Transverse colon (tissue), 4 donors: ENCODE results near the gene MYRIP. TPM values are rescaled to one million over a fixed set of nuclear protein-coding genes. Genes with fewer than 3 reads are reported as not detected.

Source experiments
- DNase-seq: peaks from one replicate; pipeline ENCODE4 v3.0.0-alpha.2; 2019
- H3K27ac ChIP-seq, 4 donors: fragments of 200-600 bp; sonication (generic); 2 replicates each; pipeline ENCODE4 v1.5.1; 2016 to 2018; ENCODE audit warnings: inconsistent platforms in 4 of 4
- H3K27me3 ChIP-seq: fragments of 200-600 bp; sonication (generic); 2 replicates; pipeline ENCODE4 v1.5.1; 2017; ENCODE audit warnings: inconsistent platforms
- H3K36me3 ChIP-seq, 4 donors: fragments of 200-600 bp; sonication (generic); 2 replicates each; pipeline ENCODE4 v1.5.1; 2017 to 2019; ENCODE audit warnings: inconsistent platforms in 4 of 4
- H3K4me1 ChIP-seq, 4 donors: fragments of 200-600 bp; sonication (generic); 2 replicates each; pipeline ENCODE4 v1.5.1; 2017 to 2020; ENCODE audit warnings: inconsistent platforms in 4 of 4
- H3K4me3 ChIP-seq, 4 donors: fragments of 200-600 bp; sonication (generic); 1 replicate in 1 of 4; 2 replicates in 3 of 4; pipeline versions ENCODE4 v1.5.1 to v1.6.1; 2017 to 2019; ENCODE audit warnings: inconsistent platforms in 4 of 4
- H3K9me3 ChIP-seq, 2 donors: fragments of 200-600 bp; sonication (generic); 2 replicates each; pipeline ENCODE4 v1.5.1; 2017 to 2019; ENCODE audit warnings: inconsistent platforms in 2 of 2
- CTCF ChIP-seq, 5 experiments: fragments of 200-600 bp in 3 of 5; fragments of 450-650 bp in 2 of 5; sonication (generic) in 3 of 5; IDR thresholded peaks; 1 replicate in 2 of 5; 2 replicates in 3 of 5; pipeline ENCODE4 v1.5.1; 2016 to 2017; ENCODE audit warnings: antibody characterized with exemption in 5 of 5, inconsistent platforms in 3 of 5, mild to moderate bottlenecking in 2 of 5, moderate library complexity in 1 of 5
- EP300 ChIP-seq: sonication (generic); formaldehyde crosslinking; IDR thresholded peaks from one replicate; pipeline ENCODE4 v1.6.1; 2017; ENCODE audit warnings: antibody characterized with exemption, low read depth
- POLR2A ChIP-seq: fragments of 450-650 bp; IDR thresholded peaks from one replicate; pipeline ENCODE4 v1.6.1; 2016; ENCODE audit warnings: antibody characterized with exemption, mild to moderate bottlenecking, moderate library complexity
- POLR2AphosphoS5 ChIP-seq, 3 donors: sonication (generic); formaldehyde crosslinking; IDR thresholded peaks; one replicate each; pipeline ENCODE4 v1.6.1; 2016; ENCODE audit warnings: antibody characterized with exemption in 3 of 3
- WGBS, 2 donors: methylation state at CpG; one replicate each; pipeline ENCODE4 v1.1.5; 2018; ENCODE audit warnings: low coverage in 1 of 2; 5-methylcytosine and 5-hydroxymethylcytosine counted together
- in situ Hi-C, 4 donors: fragments of 200-750 bp; cut with MboI; loops; one replicate each; pipeline versions ENCODE4 v1.15.0 to v1.15.1; 2017; ENCODE audit warnings: low sequenced_read_pairs in 3 of 4, low pct_ligation_motif_present in 1 of 4, low pct_unique_long_range_greater_than_20kb in 1 of 4
- intact Hi-C: fragments of 100-400 bp; cut with DNase I; formaldehyde crosslinking; loops from one replicate; pipeline ENCODE4 v1.15.1; 2023; ENCODE audit warnings: low total_unique reads
- total RNA-seq, 4 donors: library from RNA; depleted of rRNA; stranded (reverse); fragments of >200 nt; gene quantifications; one replicate each; pipeline ENCODE4 v1.1.0, GENCODE V29; 2016

Gene MYRIP
- total RNA-seq, 4 donors from 2014 or later: 2.6 to 19.7 (median 5.4) TPM

GRCh38 chr3:39919281-39919680 is 109.9 kb downstream of the MYRIP start:
- DNase-seq: no peak
- no peaks in the 10 kb centered on the region for H3K27me3 ChIP-seq
- H3K4me1 ChIP-seq: no peaks in the 10 kb centered on the region
- H3K27ac ChIP-seq: no peak overlapping the region
- 85% methylated on average over 2 of the region's 2 CpGs; no CpG with 5 or more reads in 1 of the 2 donors for WGBS, 2 donors
- no peak overlapping the region for H3K4me3 ChIP-seq
- TF ChIP-seq CTCF (IDR thresholded peaks at IDR 0.05): no peak
- no peak for TF ChIP-seq POLR2AphosphoS5 (IDR thresholded peaks at IDR 0.05)
- TF ChIP-seq EP300: no peak
- no peak for TF ChIP-seq POLR2A
- in situ Hi-C loops: no loop called here
- no peaks in the 10 kb centered on the region for H3K9me3 ChIP-seq
- H3K36me3 ChIP-seq: no peaks in the 10 kb centered on the region
- intact Hi-C loops: no loop called here

- Histone ChIP-seq H3K27me3 (no peaks in the 10 kb centered on the region), H3K4me3 (no peak overlapping the region), H3K4me1 (no peaks in the 10 kb centered on the region), H3K9me3 (no peaks in the 10 kb centered on the region), H3K27ac (no peak overlapping the region), H3K36me3 (no peaks in the 10 kb centered on the region)
- intact Hi-C loops: no loop called here
- DNase-seq: no peak
- in situ Hi-C loops: no loop called here
- 73 to 78% methylated on average over 1 of the region's 1 CpG for WGBS, 2 donors
- TF ChIP-seq POLR2A: no peak
- TF ChIP-seq EP300: no peak
- no peak for TF ChIP-seq CTCF (IDR thresholded peaks at IDR 0.05)
- TF ChIP-seq POLR2AphosphoS5 (IDR thresholded peaks at IDR 0.05): no peak
These were observed 110.9 kb downstream of the MYRIP start for GRCh38 chr3:39920271-39920670.

- TF ChIP-seq POLR2A: no peak
- TF ChIP-seq EP300: no peak
- TF ChIP-seq POLR2AphosphoS5 (IDR thresholded peaks at IDR 0.05): no peak
- no peak for TF ChIP-seq CTCF (IDR thresholded peaks at IDR 0.05)
- no peak overlapping the region for H3K4me3 ChIP-seq
- H3K36me3 ChIP-seq: no peaks in the 10 kb centered on the region
These were observed 118.1 kb downstream of the MYRIP start for GRCh38 chr3:39927479-39927878.

GRCh38 chr3:39933986-39934693 is 124.7 kb downstream of the MYRIP start:
- TF ChIP-seq CTCF (IDR thresholded peaks at IDR 0.05): no peak
- no peak for TF ChIP-seq EP300
- TF ChIP-seq POLR2A: no peak
- no peak for TF ChIP-seq POLR2AphosphoS5 (IDR thresholded peaks at IDR 0.05)
- peaks cover 0 to 18% (median 0%) of the 10 kb centered on the region in 4 donors for H3K4me1 ChIP-seq

More at GRCh38 chr3:39927479-39927878, 118.1 kb downstream of the MYRIP start:
- intact Hi-C loops (no loop called here), in situ Hi-C loops (no loop called here)
- DNase-seq: no peak
- WGBS, 2 donors: 69 to 84% methylated on average over 2 of the region's 2 CpGs
- Histone ChIP-seq H3K27ac (no peak overlapping the region), H3K27me3 (no peaks in the 10 kb centered on the region), H3K9me3 (peaks cover 0 to 5% of the 10 kb centered on the region in 2 donors), H3K4me1 (no peaks in the 10 kb centered on the region)

More at GRCh38 chr3:39933986-39934693, 124.7 kb downstream of the MYRIP start:
- in situ Hi-C loops (no loop called here), intact Hi-C loops (no loop called here)
- Histone ChIP-seq H3K9me3 (no peaks in the 10 kb centered on the region), H3K36me3 (no peaks in the 10 kb centered on the region), H3K4me3 (no peak overlapping the region), H3K27me3 (no peaks in the 10 kb centered on the region), H3K27ac (no peak overlapping the region)
- 44% methylated on average over 1 of the region's 1 CpG; no CpG with 5 or more reads in 1 of the 2 donors for WGBS, 2 donors
- no peak for DNase-seq
